PFSK-1 (cell line): ENCODE data around the gene SERPINE2.

Experiments used
- FOXP2 ChIP-seq: optimal IDR thresholded peaks from 2 replicates; pipeline ENCODE3; 2011; ENCODE audit warnings: borderline replicate concordance, control low read depth, inconsistent platforms; ENCODE audit not compliant: insufficient read depth; ENCODE audit errors: extremely low read length, extremely low read depth
- POLR2AphosphoS5 ChIP-seq: IDR thresholded peaks from 2 replicates; pipeline ENCODE4 v1.6.1; 2012; ENCODE audit warnings: low read depth, mild to moderate bottlenecking, control low read depth, low read length, moderate library complexity
- SIN3A ChIP-seq: IDR thresholded peaks from 2 replicates; pipeline ENCODE4 v1.6.1; 2012; ENCODE audit warnings: mild to moderate bottlenecking, low read length, moderate library complexity, borderline replicate concordance; ENCODE audit not compliant: insufficient read depth
- TAF1 ChIP-seq: IDR thresholded peaks from 2 replicates; pipeline ENCODE4 v1.6.1; 2012; ENCODE audit warnings: low read length, control low read depth, borderline replicate concordance; ENCODE audit not compliant: insufficient read depth
- TF ChIP-seq, protein P1 (sequence below), 2 experiments: IDR thresholded peaks; 2 replicates each; pipeline versions ENCODE4 v1.6.1 to v1.8.0; 2011 to 2012; ENCODE audit warnings: low read depth in 2 of 2, low read length in 2 of 2, control low read depth in 1 of 2, inconsistent platforms in 1 of 2, mild to moderate bottlenecking in 1 of 2, moderate library complexity in 1 of 2; ENCODE audit not compliant: insufficient read depth in 1 of 2

SERPINE2 gene

GRCh38 chr2:224024270-224024669, 14.8 kb downstream of the SERPINE2 start:
- TF ChIP-seq SIN3A (no peak), FOXP2 (no peak), TAF1 (no peak), POLR2AphosphoS5 (no peak)
- TF ChIP-seq, protein P1, sequence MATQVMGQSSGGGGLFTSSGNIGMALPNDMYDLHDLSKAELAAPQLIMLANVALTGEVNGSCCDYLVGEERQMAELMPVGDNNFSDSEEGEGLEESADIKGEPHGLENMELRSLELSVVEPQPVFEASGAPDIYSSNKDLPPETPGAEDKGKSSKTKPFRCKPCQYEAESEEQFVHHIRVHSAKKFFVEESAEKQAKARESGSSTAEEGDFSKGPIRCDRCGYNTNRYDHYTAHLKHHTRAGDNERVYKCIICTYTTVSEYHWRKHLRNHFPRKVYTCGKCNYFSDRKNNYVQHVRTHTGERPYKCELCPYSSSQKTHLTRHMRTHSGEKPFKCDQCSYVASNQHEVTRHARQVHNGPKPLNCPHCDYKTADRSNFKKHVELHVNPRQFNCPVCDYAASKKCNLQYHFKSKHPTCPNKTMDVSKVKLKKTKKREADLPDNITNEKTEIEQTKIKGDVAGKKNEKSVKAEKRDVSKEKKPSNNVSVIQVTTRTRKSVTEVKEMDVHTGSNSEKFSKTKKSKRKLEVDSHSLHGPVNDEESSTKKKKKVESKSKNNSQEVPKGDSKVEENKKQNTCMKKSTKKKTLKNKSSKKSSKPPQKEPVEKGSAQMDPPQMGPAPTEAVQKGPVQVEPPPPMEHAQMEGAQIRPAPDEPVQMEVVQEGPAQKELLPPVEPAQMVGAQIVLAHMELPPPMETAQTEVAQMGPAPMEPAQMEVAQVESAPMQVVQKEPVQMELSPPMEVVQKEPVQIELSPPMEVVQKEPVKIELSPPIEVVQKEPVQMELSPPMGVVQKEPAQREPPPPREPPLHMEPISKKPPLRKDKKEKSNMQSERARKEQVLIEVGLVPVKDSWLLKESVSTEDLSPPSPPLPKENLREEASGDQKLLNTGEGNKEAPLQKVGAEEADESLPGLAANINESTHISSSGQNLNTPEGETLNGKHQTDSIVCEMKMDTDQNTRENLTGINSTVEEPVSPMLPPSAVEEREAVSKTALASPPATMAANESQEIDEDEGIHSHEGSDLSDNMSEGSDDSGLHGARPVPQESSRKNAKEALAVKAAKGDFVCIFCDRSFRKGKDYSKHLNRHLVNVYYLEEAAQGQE (IDR thresholded peaks at IDR 0.05; ENCODE audit: insufficient read depth in 1 of 2, low read depth in 2 of 2, low read length in 2 of 2): no peak

- TF ChIP-seq TAF1 (no peak), FOXP2 (no peak), POLR2AphosphoS5 (no peak), SIN3A (no peak)
- TF ChIP-seq, protein P1 (IDR thresholded peaks at IDR 0.05; ENCODE audit: insufficient read depth in 1 of 2, low read depth in 2 of 2, low read length in 2 of 2): no peak
Observed at GRCh38 chr2:224023188-224023587, 15.9 kb downstream of the SERPINE2 start.

DNA sequence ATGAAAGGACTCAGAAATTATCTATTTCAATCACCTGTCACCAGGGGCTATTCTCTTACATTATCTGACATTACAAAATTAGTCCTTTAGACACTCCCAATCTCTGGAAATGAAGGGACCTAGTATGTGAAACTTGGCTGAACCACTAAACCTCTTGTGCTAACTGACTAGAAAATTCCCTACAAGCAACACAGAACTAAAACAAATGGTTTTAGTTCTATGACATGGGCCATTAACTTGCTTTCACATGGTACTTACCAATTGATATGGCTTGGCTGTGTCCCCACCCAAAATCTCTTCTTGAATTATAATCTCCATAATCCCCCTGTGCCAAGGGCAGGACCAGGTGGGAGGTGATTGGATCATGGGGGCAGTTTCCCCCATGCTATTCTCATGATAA, 16.6 kb downstream of the SERPINE2 start:
- TF ChIP-seq TAF1 (no peak), FOXP2 (no peak), SIN3A (no peak), POLR2AphosphoS5 (no peak)
- TF ChIP-seq, protein P1 (IDR thresholded peaks at IDR 0.05; ENCODE audit: insufficient read depth in 1 of 2, low read depth in 2 of 2, low read length in 2 of 2): no peak

GRCh38 chr2:224020523-224020922, 18.6 kb downstream of the SERPINE2 start:
- TF ChIP-seq, protein P1 (IDR thresholded peaks at IDR 0.05; ENCODE audit: insufficient read depth in 1 of 2, low read depth in 2 of 2, low read length in 2 of 2): no peak
- TF ChIP-seq TAF1 (no peak), POLR2AphosphoS5 (no peak), SIN3A (no peak), FOXP2 (no peak)

DNA sequence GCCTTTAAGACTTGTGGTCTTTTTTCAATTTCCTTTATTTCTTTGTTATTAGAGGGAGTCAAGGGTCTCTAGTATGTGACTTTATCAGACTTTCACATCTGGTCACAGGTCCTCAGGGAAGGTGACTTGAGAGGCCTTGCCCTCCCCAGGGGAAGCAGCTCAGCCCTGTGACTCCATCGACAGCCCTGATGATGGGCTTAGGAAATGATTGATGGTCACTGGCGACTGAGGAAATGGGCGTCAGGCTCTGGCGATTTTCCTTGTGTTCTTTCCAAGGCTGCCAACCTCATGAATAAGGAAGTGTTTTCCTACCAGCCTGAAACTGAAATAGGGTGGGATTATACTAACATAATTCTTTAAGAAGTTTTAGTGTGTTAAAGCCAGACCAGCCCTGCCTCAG, 21.1 kb downstream of the SERPINE2 start:
- TF ChIP-seq FOXP2: no peak
- TF ChIP-seq, protein P1 (IDR thresholded peaks at IDR 0.05; ENCODE audit: insufficient read depth in 1 of 2, low read depth in 2 of 2, low read length in 2 of 2): no peak
